Measurements from ENCODE around the gene STK4. TPM values are rescaled to one million over a fixed set of nuclear protein-coding genes. Genes with fewer than 3 reads are reported as not detected.

Gene STK4
- total and polyA plus RNA-seq, 2 donors (not counting 3 experiments of a cell fraction or from before 2014, with no cell fraction given), result 9.1 to 29.6 TPM

- no peak overlapping the region for H3K4me2 ChIP-seq (ENCODE audit: insufficient read depth, low read length)
- DNase-seq (ENCODE audit: low read depth, low spot score) (no peak), FAIRE-seq (no peak)
- TF ChIP-seq EZH2 (IDR thresholded peaks at IDR 0.05; ENCODE audit: borderline replicate concordance, low read depth, low read length, severe bottlenecking) (no peak), MYC (IDR thresholded peaks at IDR 0.05; ENCODE audit: low read depth, low read length) (no peak), MAX (IDR thresholded peaks at IDR 0.05; ENCODE audit: insufficient read depth, insufficient read length) (no peak), FOS (IDR thresholded peaks at IDR 0.05; ENCODE audit: borderline replicate concordance, insufficient read depth, low read length) (no peak), JUN (IDR thresholded peaks at IDR 0.05; ENCODE audit: borderline replicate concordance, insufficient read depth, insufficient read length, low read depth) (no peak), CTCF (IDR thresholded peaks at IDR 0.05; ENCODE audit: extremely low read depth in 1 of 2, insufficient read depth in 1 of 2, low read depth in 1 of 2, low read length in 2 of 2) (no peak), POLR2AphosphoS5 (IDR thresholded peaks at IDR 0.05; ENCODE audit: insufficient read depth, low read depth, low read length) (no peak), GATA2 (IDR thresholded peaks at IDR 0.05; ENCODE audit: insufficient read depth, insufficient read length, low read depth, low read length) (no peak), POLR2A (IDR thresholded peaks at IDR 0.05; ENCODE audit: low read depth, low read length) (no peak)
- no peak overlapping the region for H3K27ac ChIP-seq (ENCODE audit: insufficient read depth, low read depth, low read length)
- H3K9me3 ChIP-seq (replicated peaks; ENCODE audit: control insufficient read depth, insufficient read depth, low read length), result no peaks in the 10 kb centered on the region
- no peak overlapping the region for H2AFZ ChIP-seq (ENCODE audit: low read depth, low read length)
- no peaks in the 10 kb centered on the region for H3K4me1 ChIP-seq (ENCODE audit: control insufficient read depth, extremely low read depth, insufficient read depth, low read length)
- dilution Hi-C loops (cut with MboI; ENCODE audit: extremely low pct_ligation_motif_present, low sequenced_read_pairs), result no loop called here
- H3K4me3 ChIP-seq (replicated peaks in 1 of 3; ENCODE audit: insufficient read depth in 1 of 3, low read depth in 1 of 3, low read length in 3 of 3), result no peak overlapping the region
- peaks cover 15% of the 10 kb centered on the region for H3K79me2 ChIP-seq (ENCODE audit: control insufficient read depth, insufficient read depth, low read length)
- H3K27me3 ChIP-seq (ENCODE audit: control insufficient read depth in 2 of 2, insufficient read depth in 2 of 2, low read length in 2 of 2), result no peaks in the 10 kb centered on the region
- H3K9me1 ChIP-seq (replicated peaks; ENCODE audit: control insufficient read depth, extremely low read depth, insufficient read depth, low read length), result no peaks in the 10 kb centered on the region
- intact Hi-C loops (cut with micrococcal nuclease), result no loop called here
- ChIA-PET POLR2A (no interaction called here), CTCF (interaction anchor here (0.9 to 1.4 kb wide), 2 partner anchors 10 to 94 kb away, joined by 5 read pairs; no protein-coding TSS in a partner anchor)
- no peak overlapping the region for H3K9ac ChIP-seq (replicated peaks; ENCODE audit: extremely low read depth, insufficient read depth, low read length)
- H4K20me1 ChIP-seq (replicated peaks; ENCODE audit: control insufficient read depth, extremely low read depth, insufficient read depth, low read length), result no peaks in the 10 kb centered on the region
- BruUV-seq (replicated peaks), result no TSS peak
- H3K36me3 ChIP-seq (ENCODE audit: control insufficient read depth in 2 of 2, extremely low read depth in 1 of 2, insufficient read depth in 2 of 2, low read length in 2 of 2), result peaks cover 47 to 59% of the 10 kb centered on the region in 2 experiments
These were observed 15.9 kb upstream of the STK4 start for GRCh38 chr20:44950368-44950767.

Measured in endothelial cell of umbilical vein (primary cell).